HEK293 (cell line): ENCODE results near the gene STARD10.
A peak's percentile ranks its signal among the peaks of the same experiment; 100 is the strongest.

Source experiments
- ELK4 ChIP-seq: IDR thresholded peaks from 2 replicates; pipeline ENCODE4 v1.6.1; 2011; ENCODE audit warnings: mild to moderate bottlenecking, low read depth, low read length, borderline replicate concordance
- IKZF3 ChIP-seq: fragments of 450-650 bp; IDR thresholded peaks from 2 replicates; pipeline ENCODE4 v1.5.0; 2018; ENCODE audit warnings: missing biosample characterization, mild to moderate bottlenecking, missing genetic modification characterization, moderate library complexity
- KLF1 ChIP-seq: fragments of 450-650 bp; formaldehyde crosslinking; IDR thresholded peaks from 2 replicates; pipeline ENCODE4 v1.5.1; 2016; ENCODE audit warnings: missing biosample characterization, missing genetic modification characterization
- KLF10 ChIP-seq: fragments of 450-650 bp; IDR thresholded peaks from 2 replicates; pipeline ENCODE4 v1.5.1; 2018; ENCODE audit warnings: missing biosample characterization, mild to moderate bottlenecking, missing genetic modification characterization
- KLF16 ChIP-seq: fragments of 450-650 bp; formaldehyde crosslinking; IDR thresholded peaks from 2 replicates; pipeline ENCODE4 v1.5.1; 2017; ENCODE audit warnings: missing biosample characterization, missing genetic modification characterization
- KLF17 ChIP-seq: fragments of 450-650 bp; formaldehyde crosslinking; IDR thresholded peaks from 2 replicates; pipeline ENCODE4 v1.5.1; 2016; ENCODE audit warnings: missing biosample characterization, missing genetic modification characterization
- KLF7 ChIP-seq: fragments of 450-650 bp; formaldehyde crosslinking; IDR thresholded peaks from 2 replicates; pipeline ENCODE4 v1.5.1; 2016; ENCODE audit warnings: missing biosample characterization, missing genetic modification characterization, borderline replicate concordance
- KLF8 ChIP-seq: fragments of 450-650 bp; formaldehyde crosslinking; IDR thresholded peaks from 2 replicates; pipeline ENCODE4 v1.5.1; 2016; ENCODE audit warnings: missing biosample characterization, missing genetic modification characterization
- KLF9 ChIP-seq: fragments of 450-650 bp; formaldehyde crosslinking; IDR thresholded peaks from 2 replicates; pipeline ENCODE4 v1.5.1; 2016; ENCODE audit warnings: missing biosample characterization, missing genetic modification characterization, low read depth
- OSR2 ChIP-seq: fragments of 450-650 bp; formaldehyde crosslinking; IDR thresholded peaks from 2 replicates; pipeline ENCODE4 v1.5.1; 2016; ENCODE audit warnings: missing biosample characterization, missing genetic modification characterization
- PRDM6 ChIP-seq: fragments of 450-650 bp; formaldehyde crosslinking; IDR thresholded peaks from 2 replicates; pipeline ENCODE4 v1.5.1; 2017; ENCODE audit warnings: missing biosample characterization, missing genetic modification characterization
- SP2 ChIP-seq: fragments of 450-650 bp; formaldehyde crosslinking; IDR thresholded peaks from 2 replicates; pipeline ENCODE4 v1.5.1; 2016; ENCODE audit warnings: missing biosample characterization, missing genetic modification characterization
- YY2 ChIP-seq: fragments of 450-650 bp; formaldehyde crosslinking; IDR thresholded peaks from 2 replicates; pipeline ENCODE4 v1.5.1; 2016; ENCODE audit warnings: missing biosample characterization, missing genetic modification characterization
- ZBTB20 ChIP-seq: fragments of 450-650 bp; formaldehyde crosslinking; IDR thresholded peaks from 2 replicates; pipeline ENCODE4 v1.5.1; 2016; ENCODE audit warnings: missing biosample characterization, missing genetic modification characterization
- ZEB2 ChIP-seq: fragments of 450-650 bp; formaldehyde crosslinking; IDR thresholded peaks from 2 replicates; pipeline ENCODE4 v1.5.1; 2016; ENCODE audit warnings: missing biosample characterization, missing genetic modification characterization
- ZNF132 ChIP-seq: fragments of 450-650 bp; formaldehyde crosslinking; IDR thresholded peaks from 2 replicates; pipeline ENCODE4 v1.5.1; 2017; ENCODE audit warnings: missing biosample characterization, missing genetic modification characterization, borderline replicate concordance
- ZNF146 ChIP-seq: fragments of 450-650 bp; formaldehyde crosslinking; IDR thresholded peaks from 2 replicates; pipeline ENCODE4 v1.5.1; 2016; ENCODE audit warnings: missing biosample characterization, missing genetic modification characterization
- ZNF2 ChIP-seq: fragments of 450-650 bp; formaldehyde crosslinking; IDR thresholded peaks from 2 replicates; pipeline ENCODE4 v1.5.1; 2016; ENCODE audit warnings: missing biosample characterization, missing genetic modification characterization
- ZNF214 ChIP-seq: fragments of 450-650 bp; formaldehyde crosslinking; IDR thresholded peaks from 2 replicates; pipeline ENCODE4 v1.5.1; 2017; ENCODE audit warnings: missing biosample characterization, mild to moderate bottlenecking, missing genetic modification characterization, borderline replicate concordance
- ZNF23 ChIP-seq: fragments of 450-650 bp; formaldehyde crosslinking; IDR thresholded peaks from 2 replicates; pipeline ENCODE4 v1.5.1; 2016; ENCODE audit warnings: missing biosample characterization, missing genetic modification characterization, borderline replicate concordance
- ZNF239 ChIP-seq: fragments of 450-650 bp; formaldehyde crosslinking; IDR thresholded peaks from 2 replicates; pipeline ENCODE4 v1.5.1; 2016; ENCODE audit warnings: missing biosample characterization, missing genetic modification characterization
- ZNF341 ChIP-seq: fragments of 450-650 bp; formaldehyde crosslinking; IDR thresholded peaks from 2 replicates; pipeline ENCODE4; 2016; ENCODE audit warnings: low read depth, missing biosample characterization, missing genetic modification characterization
- ZNF426 ChIP-seq: fragments of 450-650 bp; formaldehyde crosslinking; IDR thresholded peaks from 2 replicates; pipeline ENCODE4 v1.5.1; 2017; ENCODE audit warnings: missing biosample characterization, missing genetic modification characterization, mild to moderate bottlenecking, inconsistent platforms, moderate library complexity
- ZNF433 ChIP-seq: fragments of 450-650 bp; formaldehyde crosslinking; IDR thresholded peaks from 2 replicates; pipeline ENCODE4 v1.5.1; 2016; ENCODE audit warnings: missing biosample characterization, missing genetic modification characterization, low read depth
- ZNF488 ChIP-seq: fragments of 450-650 bp; formaldehyde crosslinking; IDR thresholded peaks from 2 replicates; pipeline ENCODE4 v1.5.1; 2016; ENCODE audit warnings: missing biosample characterization, missing genetic modification characterization
- ZNF501 ChIP-seq: fragments of 450-650 bp; formaldehyde crosslinking; IDR thresholded peaks from 2 replicates; pipeline ENCODE4 v1.5.1; 2016; ENCODE audit warnings: missing biosample characterization, missing genetic modification characterization
- ZNF600 ChIP-seq: fragments of 450-650 bp; formaldehyde crosslinking; IDR thresholded peaks from 2 replicates; pipeline ENCODE4 v1.5.1; 2016; ENCODE audit warnings: missing biosample characterization, missing genetic modification characterization
- ZNF747 ChIP-seq: fragments of 450-650 bp; formaldehyde crosslinking; IDR thresholded peaks from 2 replicates; pipeline ENCODE4 v1.5.1; 2016; ENCODE audit warnings: missing biosample characterization, missing genetic modification characterization
- ZSCAN18 ChIP-seq: fragments of 450-650 bp; formaldehyde crosslinking; IDR thresholded peaks from 2 replicates; pipeline ENCODE4 v1.5.1; 2016; ENCODE audit warnings: missing biosample characterization, missing genetic modification characterization
- ZSCAN23 ChIP-seq: fragments of 450-650 bp; formaldehyde crosslinking; IDR thresholded peaks from 2 replicates; pipeline ENCODE4 v1.5.1; 2016; ENCODE audit warnings: missing biosample characterization, missing genetic modification characterization
- ZXDB ChIP-seq: fragments of 450-650 bp; formaldehyde crosslinking; IDR thresholded peaks from 2 replicates; pipeline ENCODE4 v1.5.1; 2016; ENCODE audit warnings: missing biosample characterization, missing genetic modification characterization

The STARD10 gene

GRCh38 chr11:72814286-72815109 lies 20.7 kb upstream of the STARD10 start, which contains the start of gene ATG16L2 (continued):
- TF ChIP-seq KLF7 (tag by site-specific recombination): 0 out of 2 replicates have a peak, but pooled peaks have one; percentile 51
- TF ChIP-seq KLF1 (tag by site-specific recombination): 0 out of 2 replicates have a peak, but pooled peaks have one; percentile 39
- TF ChIP-seq ZNF23 (tag by site-specific recombination): no peak
- TF ChIP-seq ZNF214 (tag by site-specific recombination): no peak
- TF ChIP-seq ZSCAN23 (tag by site-specific recombination): no peak
- no peak for TF ChIP-seq ZNF132
- TF ChIP-seq KLF17 (tag by site-specific recombination): no peak; the same call in 1 of the 2 replicates
- TF ChIP-seq OSR2 (tag by site-specific recombination): 0 out of 2 replicates have a peak, but pooled peaks have one; percentile 4
- TF ChIP-seq ZNF600 (tag by site-specific recombination): peak; percentile 79; the same call in 1 of the 2 replicates
- no peak for TF ChIP-seq ZNF747 (tag by site-specific recombination)
- TF ChIP-seq ZNF239: peak; percentile 74; the same call in 1 of the 2 replicates
- peak; percentile 60 for TF ChIP-seq ZBTB20 (tag by site-specific recombination)
- TF ChIP-seq KLF10 (tag by site-specific recombination): 0 out of 2 replicates have a peak, but pooled peaks have one; percentile 33
- TF ChIP-seq ZNF433: no peak
- TF ChIP-seq ZNF488 (tag by site-specific recombination): no peak
- no peak for TF ChIP-seq ZSCAN18 (tag by site-specific recombination)
- no peak for TF ChIP-seq ELK4
- no peak for TF ChIP-seq PRDM6 (tag by site-specific recombination)
- TF ChIP-seq ZNF146 (tag by site-specific recombination): no peak
- peak; percentile 46 for TF ChIP-seq ZXDB
- no peak; the same call in 1 of the 2 replicates for TF ChIP-seq IKZF3 (tag by site-specific recombination)
- peak; percentile 91 for TF ChIP-seq KLF9 (tag by site-specific recombination)
- TF ChIP-seq ZNF426 (tag by site-specific recombination): no peak
- TF ChIP-seq YY2 (tag by site-specific recombination): peak; percentile 71
- TF ChIP-seq KLF8 (tag by site-specific recombination): peak; percentile 63; the same call in 1 of the 2 replicates
- peak; percentile 51; the same call in 1 of the 2 replicates for TF ChIP-seq ZNF341
- TF ChIP-seq KLF16 (tag by site-specific recombination): peak; percentile 14; the same call in 1 of the 2 replicates
- no peak; the same call in 1 of the 2 replicates for TF ChIP-seq ZNF501 (tag by site-specific recombination)
- TF ChIP-seq SP2 (tag by site-specific recombination): peak; percentile 56
- TF ChIP-seq ZNF2: peak; percentile 21; the same call in 1 of the 2 replicates
- TF ChIP-seq ZEB2: peak; percentile 51; the same call in 1 of the 2 replicates
